Measurements from ENCODE around the gene ELL. TPM values are rescaled to one million over a fixed set of nuclear protein-coding genes. Genes with fewer than 3 reads are reported as not detected.

The ELL gene
- total RNA-seq, 1 donor from 2014 or later, result 30.5 TPM

- no peak for DNase-seq (ENCODE audit: low spot score in 2 of 2)
- Histone ChIP-seq H3K4me3 (peak overlapping the region; percentile 79 to 95), H3K36me3 (peaks cover 3 to 4% of the 10 kb centered on the region in 2 donors), H3K9me3 (no peaks in the 10 kb centered on the region), H3K27ac (peak overlapping the region; percentile 98), H3K4me1 (peaks cover 5 to 39% of the 10 kb centered on the region in 2 donors), H3K27me3 (no peaks in the 10 kb centered on the region)
- intact Hi-C loops (cut with DNase I), result loop anchor here (2.0 kb wide), 1 partner anchor 98 kb away; no protein-coding TSS in a partner anchor
- no peak for TF ChIP-seq CTCF (IDR thresholded peaks at IDR 0.05)
These were observed 36.7 kb upstream of the ELL start for GRCh38 chr19:18558604-18559003.

GRCh38 chr19:18558202-18558555, 36.3 kb upstream of the ELL start:
- no peak for TF ChIP-seq CTCF (IDR thresholded peaks at IDR 0.05)
- intact Hi-C loops (cut with DNase I), result loop anchor here (2.0 kb wide), 1 partner anchor 97 kb away; no protein-coding TSS in a partner anchor
- DNase-seq (ENCODE audit: low spot score in 2 of 2), result no peak

GRCh38 chr19:18557411-18558201, 35.7 kb upstream of the ELL start, which contains the start of gene KXD1:
TSS of gene KXD1 (plus strand) at chr19:18557870. CDS start at chr19:18562057, 4,187 bp downstream.
- Histone ChIP-seq H3K27me3 (no peaks in the 10 kb centered on the region), H3K4me3 (peak within 1 kb of the TSS; percentile 79 to 95), H3K4me1 (peaks cover 5 to 34% of the 10 kb centered on the region in 2 donors), H3K27ac (peak within 1 kb of the TSS; percentile 98), H3K9me3 (no peaks in the 10 kb centered on the region), H3K36me3 (no peaks in the 10 kb centered on the region)
- TF ChIP-seq CTCF (IDR thresholded peaks at IDR 0.05), result no peak
- intact Hi-C loops (cut with DNase I), result loop anchor here (1.0 to 2.0 kb wide), 4 partner anchors 14 to 97 kb away; partner anchors contain the start of genes ELL, FKBP8 and UBA52
- peak; percentile 95 to 99 for DNase-seq (ENCODE audit: low spot score in 2 of 2)

More at GRCh38 chr19:18558202-18558555, 36.3 kb upstream of the ELL start:
- Histone ChIP-seq H3K4me1 (peaks cover 5 to 39% of the 10 kb centered on the region in 2 donors), H3K27ac (peak overlapping the region; percentile 98), H3K9me3 (no peaks in the 10 kb centered on the region), H3K4me3 (peak overlapping the region; percentile 79 to 95), H3K36me3 (peaks cover 0 to under 1% of the 10 kb centered on the region in 2 donors), H3K27me3 (no peaks in the 10 kb centered on the region)

GRCh38 chr19:18551631-18552030, 29.8 kb upstream of the ELL start:
- Histone ChIP-seq H3K27ac (no peak overlapping the region), H3K27me3 (no peaks in the 10 kb centered on the region), H3K4me1 (no peaks in the 10 kb centered on the region), H3K9me3 (no peaks in the 10 kb centered on the region), H3K4me3 (no peak overlapping the region), H3K36me3 (no peaks in the 10 kb centered on the region)
- no peak for DNase-seq (ENCODE audit: low spot score in 2 of 2)
- intact Hi-C loops (cut with DNase I), result no loop called here
- TF ChIP-seq CTCF (IDR thresholded peaks at IDR 0.05), result no peak

- Histone ChIP-seq H3K36me3 (peaks cover 18 to 25% of the 10 kb centered on the region in 2 donors), H3K27me3 (no peaks in the 10 kb centered on the region), H3K4me3 (peak overlapping the region; percentile 70 to 85), H3K4me1 (peaks cover 4 to 10% of the 10 kb centered on the region in 2 donors), H3K27ac (peak overlapping the region; percentile 87 to 88), H3K9me3 (no peaks in the 10 kb centered on the region)
- no peak for TF ChIP-seq CTCF (IDR thresholded peaks at IDR 0.05)
- DNase-seq (ENCODE audit: low spot score in 2 of 2), result peak; percentile 26 to 81
- intact Hi-C loops (cut with DNase I), result loop anchor here (1.0 to 2.0 kb wide), 3 partner anchors 13 to 27 kb away; partner anchors contain the start of genes ELL, KXD1 and UBA52
These were observed 22.1 kb upstream of the ELL start for GRCh38 chr19:18543814-18544475.
